ENCODE results near the gene IL19.

- TF ChIP-seq CTCF (IDR thresholded peaks at IDR 0.05; ENCODE audit: extremely low read depth in 1 of 2, insufficient read depth in 1 of 2, low read depth in 1 of 2, low read length in 2 of 2) (no peak), POLR2AphosphoS5 (IDR thresholded peaks at IDR 0.05; ENCODE audit: insufficient read depth, low read depth, low read length) (no peak), MAX (IDR thresholded peaks at IDR 0.05; ENCODE audit: insufficient read depth, insufficient read length) (no peak)
These were observed 23.8 kb downstream of the IL19 start for GRCh38 chr1:206794294-206794908.

All from endothelial cell of umbilical vein (primary cell).